CD4-positive, alpha-beta T cell treated with Interleukin-10 for 1 hour (primary cell): Measurements from ENCODE around the gene NLGN1.
"Not testable (repeated sequence)": the region's sequence is repeated elsewhere in the genome, so short reads cannot be mapped to it uniquely, and the experiment has no call there.

Experiments
- DNase-seq: peaks from one replicate; pipeline ENCODE4 v3.0.0-alpha.2; 2020

NLGN1 gene

GRCh38 chr3:174197416-174197815, 799.9 kb downstream of the NLGN1 start:
- no peak for DNase-seq

- DNase-seq, result no peak
These were observed 800.7 kb downstream of the NLGN1 start for GRCh38 chr3:174198199-174198598.

- DNase-seq, result no peak
These were observed 802.2 kb downstream of the NLGN1 start for GRCh38 chr3:174199696-174200095.

GRCh38 chr3:174202116-174202515, 804.6 kb downstream of the NLGN1 start:
- DNase-seq, result no peak

GRCh38 chr3:174202561-174202960, 805.0 kb downstream of the NLGN1 start:
- no peak for DNase-seq

- DNase-seq, result no peak
These were observed 807.2 kb downstream of the NLGN1 start for GRCh38 chr3:174204765-174205164.

- no peak for DNase-seq
These were observed 809.2 kb downstream of the NLGN1 start for GRCh38 chr3:174206607-174207192.

GRCh38 chr3:174208161-174208560, 810.6 kb downstream of the NLGN1 start:
- no peak for DNase-seq

GRCh38 chr3:174211896-174212295, 814.4 kb downstream of the NLGN1 start:
- not testable (repeated sequence) for DNase-seq

- no peak for DNase-seq
These were observed 817.9 kb downstream of the NLGN1 start for GRCh38 chr3:174215456-174215855.

- no peak for DNase-seq
These were observed 818.5 kb downstream of the NLGN1 start for GRCh38 chr3:174216019-174216418.

GRCh38 chr3:174216946-174217718, 819.6 kb downstream of the NLGN1 start:
- no peak for DNase-seq

- no peak for DNase-seq
These were observed 820.5 kb downstream of the NLGN1 start for GRCh38 chr3:174218016-174218415.

- DNase-seq, result no peak
These were observed 822.2 kb downstream of the NLGN1 start for GRCh38 chr3:174219738-174220137.

- DNase-seq, result no peak
These were observed 823.4 kb downstream of the NLGN1 start for GRCh38 chr3:174220775-174221554.

GRCh38 chr3:174223042-174223441, 825.5 kb downstream of the NLGN1 start:
- DNase-seq, result no peak

- no peak for DNase-seq
These were observed 826.1 kb downstream of the NLGN1 start for GRCh38 chr3:174223626-174224025.

- DNase-seq, result no peak
These were observed 832.4 kb downstream of the NLGN1 start for GRCh38 chr3:174229916-174230315.

GRCh38 chr3:174232028-174232657, 834.6 kb downstream of the NLGN1 start:
- DNase-seq, result not testable (repeated sequence)

- no peak for DNase-seq
These were observed 835.3 kb downstream of the NLGN1 start for GRCh38 chr3:174232658-174233429.

- DNase-seq, result no peak
These were observed 836.0 kb downstream of the NLGN1 start for GRCh38 chr3:174233511-174233910.

- no peak for DNase-seq
These were observed 844.9 kb downstream of the NLGN1 start for GRCh38 chr3:174242311-174243041.
